ENCODE results near the gene BRI3BP. TPM values are rescaled to one million over a fixed set of nuclear protein-coding genes. Genes with fewer than 3 reads are reported as not detected.

BRI3BP gene
- total and polyA plus RNA-seq, 12 donors: 1.1 to 6.2 (median 4.7) TPM

- Histone ChIP-seq H3K4me3 (no peak overlapping the region), H3K9me3 (replicated peaks in 1 of 3) (no peaks in the 10 kb centered on the region), H3K4me1 (replicated peaks in 1 of 2) (no peaks in the 10 kb centered on the region), H3K27ac (no peak overlapping the region), H3K27me3 (no peaks in the 10 kb centered on the region), H3K36me3 (replicated peaks in 1 of 2) (peaks cover 0 to 58% of the 10 kb centered on the region in 2 donors)
- TF ChIP-seq CTCF (IDR thresholded peaks at IDR 0.05) (no peak), POLR2A (IDR thresholded peaks at IDR 0.05) (no peak)
- 84 to 92% (median 89%) methylated on average over 29 of the region's 29 CpGs for WGBS, 4 donors
- intact Hi-C loops (cut with DNase I): no loop called here
- DNase-seq: no peak
Observed at GRCh38 chr12:124961055-124961454, 32.4 kb upstream of the BRI3BP start.

GRCh38 chr12:124963211-124963610 lies 30.2 kb upstream of the BRI3BP start:
- TF ChIP-seq CTCF (IDR thresholded peaks at IDR 0.05) (no peak), POLR2A (IDR thresholded peaks at IDR 0.05) (no peak)
- WGBS, 4 donors: 89 to 95% (median 94%) methylated on average over 7 to 8 of the region's 8 CpGs
- Histone ChIP-seq H3K4me1 (replicated peaks in 1 of 2) (no peaks in the 10 kb centered on the region), H3K27ac (no peak overlapping the region), H3K4me3 (no peak overlapping the region), H3K27me3 (no peaks in the 10 kb centered on the region), H3K9me3 (replicated peaks in 1 of 3) (no peaks in the 10 kb centered on the region), H3K36me3 (replicated peaks in 1 of 2) (peaks cover 0 to 68% of the 10 kb centered on the region in 2 donors)
- no peak for DNase-seq
- intact Hi-C loops (cut with DNase I): no loop called here

GRCh38 chr12:124964251-124964650 lies 29.2 kb upstream of the BRI3BP start:
- H3K27ac ChIP-seq: no peak overlapping the region
- H3K27me3 ChIP-seq: no peaks in the 10 kb centered on the region
- H3K36me3 ChIP-seq (replicated peaks in 1 of 2): peaks cover 0 to 74% of the 10 kb centered on the region in 2 donors
- H3K4me3 ChIP-seq: no peak overlapping the region
- intact Hi-C loops (cut with DNase I): no loop called here
- no peak for DNase-seq
- no peak for TF ChIP-seq CTCF (IDR thresholded peaks at IDR 0.05)
- no peak for TF ChIP-seq POLR2A (IDR thresholded peaks at IDR 0.05)
- H3K4me1 ChIP-seq (replicated peaks in 1 of 2): no peaks in the 10 kb centered on the region
- WGBS, 4 donors: 95 to 98% (median 96%) methylated on average over 12 to 22 of the region's 22 CpGs
- H3K9me3 ChIP-seq (replicated peaks in 1 of 3): no peaks in the 10 kb centered on the region

GRCh38 chr12:124964836-124965462 lies 28.5 kb upstream of the BRI3BP start:
- TF ChIP-seq POLR2A (IDR thresholded peaks at IDR 0.05) (no peak), CTCF (IDR thresholded peaks at IDR 0.05) (no peak)
- H3K36me3 ChIP-seq (replicated peaks in 1 of 2): peaks cover 0 to 67% of the 10 kb centered on the region in 2 donors
- WGBS, 4 donors: 72 to 90% (median 87%) methylated on average over 2 to 15 of the region's 15 CpGs

More at GRCh38 chr12:124964836-124965462, 28.5 kb upstream of the BRI3BP start:
- Histone ChIP-seq H3K9me3 (replicated peaks in 1 of 3) (no peaks in the 10 kb centered on the region), H3K27ac (no peak overlapping the region), H3K27me3 (no peaks in the 10 kb centered on the region), H3K4me1 (replicated peaks in 1 of 2) (no peaks in the 10 kb centered on the region), H3K4me3 (no peak overlapping the region)
- intact Hi-C loops (cut with DNase I): no loop called here
- no peak for DNase-seq
